ENCODE results near the gene PTPRA.
"Not testable (repeated sequence)": the region's sequence is repeated elsewhere in the genome, so short reads cannot be mapped to it uniquely, and the experiment has no call there.

Gene PTPRA

DNA sequence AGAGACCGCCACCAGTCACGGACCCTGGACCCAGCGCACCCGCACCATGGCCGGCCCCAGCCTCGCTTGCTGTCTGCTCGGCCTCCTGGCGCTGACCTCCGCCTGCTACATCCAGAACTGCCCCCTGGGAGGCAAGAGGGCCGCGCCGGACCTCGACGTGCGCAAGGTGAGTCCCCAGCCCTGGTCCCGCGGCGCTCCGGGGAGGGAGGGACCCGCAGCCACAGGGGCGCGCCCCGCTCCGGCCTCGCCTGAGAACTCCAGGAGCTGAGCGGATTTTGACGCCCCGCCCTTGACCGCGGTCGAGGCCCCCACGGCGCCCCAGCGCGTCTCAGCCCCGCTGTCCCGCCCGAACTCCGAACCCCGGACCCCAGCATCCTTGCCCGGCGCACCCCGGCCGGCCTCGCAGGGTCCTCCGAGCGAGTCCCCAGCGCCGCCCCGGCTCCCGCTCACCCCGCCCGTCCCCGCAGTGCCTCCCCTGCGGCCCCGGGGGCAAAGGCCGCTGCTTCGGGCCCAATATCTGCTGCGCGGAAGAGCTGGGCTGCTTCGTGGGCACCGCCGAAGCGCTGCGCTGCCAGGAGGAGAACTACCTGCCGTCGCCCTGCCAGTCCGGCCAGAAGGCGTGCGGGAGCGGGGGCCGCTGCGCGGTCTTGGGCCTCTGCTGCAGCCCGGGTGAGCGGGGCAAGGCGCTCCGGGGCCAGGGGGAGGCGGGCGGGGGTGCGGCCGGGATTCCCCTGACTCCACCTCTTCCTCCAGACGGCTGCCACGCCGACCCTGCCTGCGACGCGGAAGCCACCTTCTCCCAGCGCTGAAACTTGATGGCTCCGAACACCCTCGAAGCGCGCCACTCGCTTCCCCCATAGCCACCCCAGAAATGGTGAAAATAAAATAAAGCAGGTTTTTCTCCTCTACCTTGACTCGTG lies 198.6 kb downstream of the PTPRA start, which contains the start of gene OXT:
OXT (plus strand) TSS at position 11 of the 920 bp plus-strand sequence; CDS start at position 47, 36 bp downstream.
- DNase-seq (ENCODE audit: low read depth in 2 of 2, low spot score in 1 of 2) = peak; percentile 38 to 44

DNA sequence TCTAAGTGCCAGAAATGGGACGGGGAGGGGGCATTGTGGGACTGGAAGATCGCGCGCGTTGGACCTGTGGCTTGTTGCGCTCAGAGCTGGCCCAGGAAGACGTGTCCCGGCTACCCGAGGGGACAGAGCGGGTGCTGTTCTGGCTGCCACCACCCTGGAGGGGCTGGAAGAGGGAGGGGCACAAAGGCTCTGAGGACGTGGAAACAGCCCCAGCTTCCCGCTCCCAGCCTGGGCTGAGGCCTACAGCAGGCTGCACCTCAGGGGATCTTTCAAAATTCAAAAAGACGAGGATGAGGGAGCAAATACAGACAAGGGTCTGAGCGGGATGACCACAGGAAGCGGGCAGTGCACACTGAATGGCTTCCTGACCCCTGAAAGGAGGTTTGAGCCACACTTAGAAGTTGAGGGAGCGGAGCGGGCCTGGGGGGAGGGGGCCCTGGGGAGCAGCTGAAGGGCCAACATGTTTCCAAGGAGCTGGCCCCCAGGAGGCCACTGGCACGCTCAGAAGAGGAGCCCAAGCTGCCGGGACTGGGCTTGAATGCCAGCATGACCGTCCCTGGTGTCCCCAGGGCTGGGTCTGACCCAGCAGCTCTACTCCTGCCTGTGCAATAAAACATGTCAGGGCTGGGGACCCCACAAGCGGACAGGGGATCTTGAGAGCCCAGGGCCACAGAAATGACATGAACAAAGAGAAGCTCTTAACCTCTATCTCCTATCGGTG lies 199.4 kb downstream of the PTPRA start:
- DNase-seq (ENCODE audit: low read depth in 2 of 2, low spot score in 1 of 2) = no peak

DNA sequence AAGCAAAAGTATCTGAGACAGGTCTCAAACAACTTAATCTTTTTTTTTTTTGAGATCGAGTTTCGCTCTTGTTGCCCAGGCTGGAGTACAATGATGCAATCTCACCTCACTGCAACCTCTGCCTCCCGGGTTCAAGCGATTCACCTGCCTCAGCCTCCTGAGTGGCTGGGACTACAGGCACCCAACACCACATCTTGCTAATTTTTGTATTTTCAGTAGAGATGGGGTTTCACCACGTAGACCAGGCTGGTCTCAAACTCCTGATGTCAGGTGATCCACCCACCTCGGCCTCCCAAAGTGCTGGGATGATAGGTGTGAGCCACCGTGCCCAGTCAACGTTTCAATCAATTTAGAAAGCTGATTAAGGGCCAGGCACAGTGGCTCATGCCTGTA lies 200.0 kb downstream of the PTPRA start:
- not testable (repeated sequence) for DNase-seq (ENCODE audit: low read depth in 2 of 2, low spot score in 1 of 2)

DNA sequence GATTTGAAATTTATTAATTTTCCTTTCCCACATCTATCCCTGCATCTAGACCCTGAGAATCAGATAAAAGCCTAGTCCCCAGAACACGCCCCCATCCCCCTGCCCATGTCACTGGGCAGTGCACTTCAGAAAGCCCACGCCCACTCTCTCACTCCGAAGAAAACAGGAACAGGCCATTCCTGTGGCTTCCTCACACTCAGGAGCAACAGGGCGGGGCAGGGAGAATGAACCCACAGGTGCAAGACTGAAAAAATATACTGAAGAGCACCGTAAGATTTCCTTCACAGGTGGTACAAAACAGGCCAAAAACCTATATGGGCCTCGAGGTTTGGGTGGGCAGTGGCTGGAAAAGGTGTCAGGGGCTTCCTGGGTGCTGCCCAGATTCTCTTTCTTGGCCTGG lies 201.5 kb downstream of the PTPRA start:
- DNase-seq (ENCODE audit: low read depth in 2 of 2, low spot score in 1 of 2) = no peak

DNA sequence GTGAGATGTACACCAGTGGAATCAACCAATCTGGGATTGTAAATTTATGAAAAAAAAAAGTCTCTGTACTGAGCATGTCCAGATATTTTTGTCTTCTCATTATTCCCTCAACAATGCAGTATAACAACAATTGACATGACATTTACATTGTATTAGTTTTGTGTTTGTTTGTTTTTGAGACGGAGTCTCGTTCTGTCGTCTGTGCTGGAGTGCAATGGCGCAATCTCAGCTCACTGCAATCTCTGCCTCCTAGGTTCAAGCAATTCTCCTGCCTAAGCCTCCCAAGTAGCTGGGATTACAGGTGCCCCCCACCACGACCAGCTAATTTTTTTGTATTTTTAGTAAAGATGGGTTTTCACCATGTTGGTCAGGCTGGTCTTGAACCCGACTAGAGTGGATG lies 202.0 kb downstream of the PTPRA start:
- DNase-seq (ENCODE audit: low read depth in 2 of 2, low spot score in 1 of 2) = not testable (repeated sequence)

DNA sequence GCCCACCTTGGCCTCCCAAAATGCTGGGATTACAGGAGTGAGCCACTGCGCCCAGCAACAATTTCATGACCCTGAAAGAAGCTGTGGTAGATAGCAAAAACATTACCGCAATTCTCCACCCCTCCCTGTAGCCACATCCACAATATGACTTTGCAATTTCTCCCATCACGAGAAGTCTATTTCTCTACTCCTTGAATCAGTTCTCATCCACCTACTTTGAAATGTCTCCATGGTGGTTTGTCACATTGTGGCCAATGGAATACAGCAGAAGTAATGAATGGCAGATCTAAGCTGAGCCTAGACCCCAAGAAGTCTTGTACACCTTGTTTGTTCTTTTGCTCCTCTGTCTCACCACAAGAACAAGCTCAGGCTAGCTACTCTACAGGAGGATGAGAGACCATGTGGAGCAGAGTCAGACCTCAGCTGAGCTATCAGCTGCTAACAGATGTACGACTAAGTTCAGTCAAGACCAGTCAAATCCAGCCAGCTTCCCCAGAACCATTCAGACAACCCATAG lies 204.4 kb downstream of the PTPRA start:
- no peak for DNase-seq (ENCODE audit: low read depth in 2 of 2, low spot score in 1 of 2)

DNA sequence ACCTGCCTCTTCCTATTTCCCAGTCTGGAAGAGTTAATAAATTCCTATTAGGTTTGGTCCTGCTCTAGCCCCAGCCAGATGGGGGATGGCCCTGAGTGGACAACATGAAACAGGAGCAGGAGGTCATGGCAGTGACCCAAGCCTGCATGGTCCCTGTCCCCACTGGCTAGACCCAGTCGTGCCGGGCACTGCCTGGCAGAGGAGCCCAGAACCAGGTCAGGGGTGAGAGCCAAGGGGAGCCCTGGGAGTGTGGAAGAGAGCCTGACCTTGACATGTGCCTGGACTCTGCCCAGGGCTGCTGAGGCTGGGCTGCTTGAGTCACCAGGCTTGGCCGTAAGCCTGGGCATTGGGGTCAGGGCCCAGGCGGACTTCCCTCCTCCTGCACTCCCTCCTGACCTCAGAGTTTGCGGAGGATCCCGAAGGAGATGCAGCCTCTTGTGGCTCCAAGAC lies 207.7 kb downstream of the PTPRA start:
- DNase-seq (ENCODE audit: low read depth in 2 of 2, low spot score in 1 of 2) = no peak

DNA sequence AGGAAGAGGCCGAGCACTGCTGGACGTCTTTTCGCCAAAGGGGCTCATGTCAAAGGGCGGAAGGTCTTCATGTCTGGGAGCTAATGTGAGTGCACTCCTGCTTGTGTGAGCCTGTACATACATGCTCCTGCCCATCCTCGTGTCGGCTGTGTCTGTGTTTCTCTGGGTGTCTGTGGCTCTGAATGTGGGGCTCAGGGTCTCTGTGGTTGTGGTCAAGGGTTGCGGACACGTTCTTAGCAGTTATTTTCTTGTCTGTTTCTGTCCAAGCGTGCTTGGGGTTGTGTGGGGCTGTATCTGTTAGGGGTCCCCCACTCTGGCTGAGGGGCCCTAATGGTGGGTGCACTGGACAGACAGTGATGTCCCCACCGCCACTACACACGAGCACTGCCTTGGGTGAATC lies 208.4 kb downstream of the PTPRA start:
- no peak for DNase-seq (ENCODE audit: low read depth in 2 of 2, low spot score in 1 of 2)

DNA sequence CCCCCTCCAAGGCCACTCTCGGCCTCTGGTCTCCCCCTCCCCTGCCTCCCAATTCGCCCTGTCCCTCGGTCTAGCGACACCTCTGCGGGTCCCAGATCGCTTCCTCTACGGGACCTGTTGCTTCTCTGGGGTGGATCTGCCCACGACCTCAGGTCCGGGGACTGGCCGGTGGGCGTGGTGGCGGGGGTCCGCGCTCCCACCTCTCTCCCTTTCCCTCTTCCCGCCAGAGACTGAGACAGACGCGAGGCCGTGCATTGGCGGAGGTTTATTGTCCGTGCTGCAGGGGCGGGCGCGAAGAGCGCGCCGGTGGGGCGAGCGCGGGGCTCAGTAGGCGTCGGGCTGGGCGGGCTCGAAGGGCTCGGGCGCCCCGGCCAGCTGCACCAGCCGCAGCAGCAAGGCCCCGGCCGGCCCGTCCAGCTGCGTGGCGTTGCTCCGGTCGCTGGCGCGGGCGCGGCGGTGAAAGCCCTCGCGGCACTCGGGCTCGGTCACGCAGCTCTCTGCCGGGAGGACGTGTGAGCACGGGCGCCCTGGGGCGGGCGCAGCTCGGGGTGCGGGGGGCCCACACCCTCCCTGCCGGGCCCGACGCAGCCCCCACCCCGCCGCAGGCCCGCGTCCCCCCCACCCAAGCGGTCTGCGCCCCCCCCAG lies 209.1 kb downstream of the PTPRA start:
- no peak for DNase-seq (ENCODE audit: low read depth in 2 of 2, low spot score in 1 of 2)

DNA sequence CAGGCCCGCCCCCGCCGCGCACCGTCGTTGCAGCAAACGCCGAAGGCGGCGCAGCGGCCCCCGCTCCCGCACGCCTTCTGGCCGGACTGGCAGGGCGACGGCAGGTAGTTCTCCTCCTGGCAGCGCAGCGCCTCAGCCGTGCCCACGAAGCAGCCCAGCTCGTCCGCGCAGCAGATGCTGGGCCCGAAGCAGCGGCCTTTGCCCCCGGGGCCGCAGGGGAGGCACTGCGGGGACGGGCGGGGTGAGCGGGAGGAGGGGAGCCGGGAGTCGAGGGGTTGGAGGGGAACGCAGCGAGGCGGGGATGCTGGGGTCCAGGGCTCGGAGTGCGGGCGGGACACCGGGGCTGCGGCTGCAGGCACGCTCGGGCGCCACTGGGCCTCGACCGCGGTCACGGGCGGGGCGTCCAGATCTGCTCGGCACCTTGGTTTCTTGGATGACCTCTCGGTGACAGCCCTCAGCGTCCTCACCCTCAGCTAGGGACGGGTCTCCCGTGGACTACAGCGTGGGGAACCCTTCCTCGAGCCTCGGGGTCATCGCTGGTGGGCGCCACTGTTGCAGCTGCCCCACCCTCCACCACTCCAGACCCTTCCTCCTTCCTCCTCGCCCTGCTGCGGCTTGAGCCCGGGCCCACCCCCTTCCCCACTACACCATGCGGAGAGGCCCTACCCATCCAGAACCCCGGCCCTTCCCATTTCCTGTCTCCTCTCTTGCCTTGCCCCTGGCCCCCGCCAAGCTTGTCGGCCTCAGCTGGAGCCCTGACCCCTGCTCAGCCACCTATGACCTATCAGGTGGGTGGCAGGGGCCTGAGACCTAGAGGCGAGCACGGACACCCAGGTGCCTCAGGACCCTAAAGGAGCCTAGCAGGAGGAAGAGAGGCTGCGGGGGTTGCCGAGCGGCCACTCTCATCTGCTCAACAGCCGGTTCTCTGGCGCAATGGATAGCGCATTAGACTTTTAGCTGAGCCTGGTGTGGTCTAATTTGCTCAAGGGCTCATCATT lies 210.0 kb downstream of the PTPRA start:
- DNase-seq (ENCODE audit: low read depth in 2 of 2, low spot score in 1 of 2) = no peak

DNA sequence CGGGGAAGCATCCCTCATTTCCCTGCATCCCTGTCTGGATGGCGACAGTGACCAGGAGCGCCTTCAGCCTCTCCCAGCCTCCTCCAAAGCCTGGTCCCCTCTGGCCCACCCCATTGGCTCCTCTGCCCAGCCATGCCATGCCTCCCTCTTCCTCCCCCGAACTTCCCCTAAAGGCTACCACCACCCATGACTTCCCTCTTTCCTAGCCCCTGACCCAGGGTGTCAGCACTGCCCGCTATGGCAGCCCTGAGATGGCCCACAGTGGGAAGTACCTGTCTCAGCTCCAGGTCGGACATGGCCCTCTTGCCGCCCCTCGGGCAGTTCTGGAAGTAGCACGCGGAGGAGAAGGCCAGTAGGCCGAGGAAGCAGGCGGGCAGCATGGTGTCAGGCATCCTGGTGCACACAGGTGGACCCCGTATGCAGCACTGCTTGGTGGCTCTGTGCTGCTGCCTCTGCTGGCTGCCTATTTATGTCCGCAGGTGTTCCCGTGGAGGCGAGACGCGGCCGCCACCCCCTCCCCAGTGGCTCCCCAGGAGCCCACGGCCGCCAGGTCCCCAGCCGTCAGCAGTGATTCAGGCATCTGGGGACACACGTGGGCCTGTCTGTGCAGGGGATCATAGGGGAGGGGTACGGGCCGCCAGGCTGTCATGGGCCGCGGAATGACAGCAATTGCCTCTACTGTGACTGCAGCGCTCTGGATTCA lies 211.2 kb downstream of the PTPRA start, which contains the start of gene AVP:
AVP (minus strand) TSS at position 442 of the 703 bp plus-strand sequence; CDS start at position 392, 50 bp downstream.
- no peak for DNase-seq (ENCODE audit: low read depth in 2 of 2, low spot score in 1 of 2)

DNA sequence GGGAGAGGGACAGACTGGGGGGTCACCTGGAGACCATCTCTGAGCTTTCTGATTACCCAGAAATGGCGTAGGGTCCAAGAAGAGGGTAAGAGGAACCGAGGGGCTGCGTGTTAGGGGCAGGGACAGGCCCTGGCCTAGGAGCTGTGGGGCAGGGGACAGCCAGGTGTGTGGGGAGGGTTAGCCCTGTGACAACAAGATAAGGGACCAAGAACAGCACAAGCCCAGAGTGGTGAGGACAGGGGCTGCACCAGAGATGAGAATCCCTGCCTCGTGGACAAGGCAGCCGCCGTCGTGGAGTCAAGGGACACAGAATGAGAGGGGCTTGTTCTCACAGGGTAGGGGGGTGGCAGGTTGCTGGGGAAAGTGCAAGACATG lies 211.7 kb downstream of the PTPRA start:
- no peak for DNase-seq (ENCODE audit: low read depth in 2 of 2, low spot score in 1 of 2)

DNA sequence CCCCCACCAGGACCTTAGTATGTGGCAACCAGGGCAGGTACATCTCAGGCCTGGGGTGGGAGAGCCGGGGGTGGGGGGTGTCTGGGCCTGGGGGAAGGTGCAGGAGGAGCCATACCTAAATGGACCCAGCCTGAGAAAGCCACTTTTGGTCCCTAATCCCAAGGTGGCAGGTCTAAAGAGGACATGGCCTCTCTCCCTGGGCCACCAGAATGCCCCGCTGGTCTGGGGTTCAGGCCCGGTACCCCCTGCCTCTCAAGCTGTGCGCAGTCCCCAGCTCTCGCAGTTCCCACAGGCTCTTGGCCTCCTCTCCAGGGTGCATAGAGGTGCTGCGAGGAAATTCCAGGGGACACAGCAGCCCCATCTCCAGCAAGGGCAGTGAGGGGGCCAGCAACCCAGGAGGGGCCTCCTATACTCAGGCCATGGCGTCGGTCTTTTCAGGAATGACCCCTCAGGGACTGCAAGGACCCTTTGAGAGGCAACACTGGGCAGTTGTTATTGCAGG lies 212.3 kb downstream of the PTPRA start:
- no peak for DNase-seq (ENCODE audit: low read depth in 2 of 2, low spot score in 1 of 2)

DNA sequence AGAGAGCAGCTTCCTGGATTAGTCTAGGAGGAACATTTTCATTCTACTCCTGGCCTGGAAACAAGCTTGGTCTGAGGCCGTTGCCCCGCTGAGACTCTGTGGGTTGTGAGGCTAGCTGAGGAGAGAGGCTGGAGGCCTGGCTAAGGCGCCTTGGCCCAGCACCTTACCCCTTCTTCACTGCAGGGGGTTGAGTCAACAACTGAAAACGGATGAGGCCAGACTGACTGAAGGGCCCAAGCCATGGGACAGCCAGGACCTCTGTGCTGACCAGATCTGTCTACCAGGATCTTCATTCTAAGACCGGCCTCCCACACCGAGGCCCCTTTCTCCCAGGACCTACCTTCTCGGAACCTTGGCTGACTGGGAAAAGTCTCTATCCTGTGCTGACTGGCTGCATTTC lies 214.8 kb downstream of the PTPRA start:
- no peak for DNase-seq (ENCODE audit: low read depth in 2 of 2, low spot score in 1 of 2)

All from stimulated activated CD8-positive, alpha-beta memory T cell treated with anti-CD3 and anti-CD28 coated beads, Interleukin-4, amount 100 ng/mL, for 1 hour (primary cell).